GM12878 (cell line): Measurements from ENCODE around the gene ATP5F1B. TPM values are rescaled to one million over a fixed set of nuclear protein-coding genes. Genes with fewer than 3 reads are reported as not detected.

Experiments
- ATAC-seq: fragments of 200-7000 bp; cut with Tn5 transposase; 3 replicates; pipeline ENCODE4 v1.9.1; 2020; ENCODE audit warnings: mild to moderate bottlenecking, moderate library complexity
- BruUV-seq: library from RNA; stranded (reverse); fragments of 400-500 nt; replicated peaks from 2 replicates; lab custom pipeline; 2021; lab: Mats Ljungman, UMichigan
- CTCF ChIA-PET: fragments of 300-600 bp; sonication (Branson Sonifier 250); formaldehyde crosslinking; extraction: SDS; loops from one replicate; lab custom pipeline; 2021; ENCODE audit warnings: inconsistent platforms; lab: Yijun Ruan, JAX
- POLR2A ChIA-PET: fragments of 350-600 bp; formaldehyde crosslinking; extraction: SDS; loops from one replicate; lab custom pipeline; 2021; ENCODE audit warnings: inconsistent platforms; lab: Charles Lee
- RAD21 ChIA-PET: fragments of 300-600 bp; sonication (Branson Sonifier 250); formaldehyde crosslinking; loops from one replicate; lab custom pipeline; 2023; ENCODE audit warnings: antibody characterized with exemption; ENCODE audit not compliant: unreplicated experiment; lab: Charles Lee
- SMC1A ChIA-PET: fragments of 300-600 bp; sonication (Branson Sonifier 250); formaldehyde crosslinking; loops from one replicate; lab custom pipeline; 2023; ENCODE audit not compliant: unreplicated experiment, uncharacterized antibody; lab: Charles Lee
- DNase-seq: peaks from one replicate; pipeline ENCODE4 v3.0.0-alpha.2; 2011; ENCODE audit warnings: low read depth, low spot score
- FAIRE-seq: peaks from 3 replicates; lab custom pipeline; 2011; peaks lifted over from hg19 to GRCh38; lab: Jason Lieb, UNC
- H2AFZ ChIP-seq: 2 replicates; pipeline ENCODE4 v1.6.0; 2011; ENCODE audit warnings: low read depth, low read length, control low read depth; ENCODE audit not compliant: control insufficient read depth
- H3K27ac ChIP-seq: 2 replicates; pipeline ENCODE4 v1.5.1; 2011; ENCODE audit warnings: control low read depth; ENCODE audit not compliant: control insufficient read depth, insufficient read depth
- H3K27me3 ChIP-seq, 2 experiments: replicated peaks in 1 of 2; 2 replicates each; pipeline versions ENCODE4 v1.6.0 to v1.6.1; 2011; ENCODE audit warnings: low read length in 1 of 2; ENCODE audit not compliant: control insufficient read depth in 2 of 2, insufficient read depth in 2 of 2
- H3K36me3 ChIP-seq, 2 experiments: 2 replicates each; pipeline ENCODE4 v1.5.1; 2011; ENCODE audit warnings: low read length in 1 of 2; ENCODE audit not compliant: control insufficient read depth in 2 of 2, insufficient read depth in 2 of 2
- H3K4me1 ChIP-seq: 2 replicates; pipeline ENCODE4 v1.6.1; 2011; ENCODE audit warnings: mild to moderate bottlenecking, low read length, moderate library complexity, mixed read lengths; ENCODE audit not compliant: control insufficient read depth, insufficient read depth
- H3K4me2 ChIP-seq: 2 replicates; pipeline ENCODE4 v1.6.0; 2011; ENCODE audit warnings: control low read depth; ENCODE audit not compliant: control insufficient read depth, insufficient read depth
- H3K4me3 ChIP-seq: fragments of 200-600 bp; sonication (generic); 2 replicates; pipeline ENCODE4 v1.5.1; 2016
- H3K79me2 ChIP-seq: 2 replicates; pipeline ENCODE4 v1.6.0; 2011; ENCODE audit warnings: low read length; ENCODE audit not compliant: control insufficient read depth, insufficient read depth
- H3K9ac ChIP-seq: 2 replicates; pipeline ENCODE4 v1.8.0; 2011; ENCODE audit warnings: low read length, control low read depth, mixed read lengths; ENCODE audit not compliant: control insufficient read depth, insufficient read depth
- H3K9me3 ChIP-seq: replicated peaks from 3 replicates; pipeline ENCODE4 v1.5.1; 2011; ENCODE audit warnings: mild to moderate bottlenecking, low read length; ENCODE audit not compliant: control insufficient read depth, insufficient read depth
- H4K20me1 ChIP-seq: 2 replicates; pipeline ENCODE4 v1.6.0; 2011; ENCODE audit not compliant: control insufficient read depth, insufficient read depth
- BHLHE40 ChIP-seq, 2 experiments: fragments of 450-650 bp in 1 of 2; IDR thresholded peaks; 2 replicates each; pipeline ENCODE4 v1.6.1; 2011 to 2017; ENCODE audit warnings: low read depth in 2 of 2, borderline replicate concordance in 1 of 2, improper control_type of control experiment in 1 of 2, low read length in 1 of 2, mild to moderate bottlenecking in 1 of 2
- EED ChIP-seq: sonication (generic); IDR thresholded peaks from 2 replicates; pipeline ENCODE4 v1.6.1; 2016; ENCODE audit warnings: antibody characterized with exemption, low read depth
- IKZF1 ChIP-seq: fragments of 450-650 bp; conservative IDR thresholded peaks from 2 replicates; pipeline ENCODE4 v1.6.1; 2017; ENCODE audit warnings: antibody characterized with exemption, mild to moderate bottlenecking
- IKZF2 ChIP-seq, 2 experiments: fragments of 450-650 bp; IDR thresholded peaks; 2 replicates each; pipeline ENCODE4 v1.6.1; 2017; ENCODE audit warnings: mild to moderate bottlenecking in 2 of 2, moderate library complexity in 2 of 2
- JUNB ChIP-seq: IDR thresholded peaks from 2 replicates; pipeline ENCODE4 v1.6.1; 2016; ENCODE audit warnings: antibody characterized with exemption, mild to moderate bottlenecking
- KDM1A ChIP-seq: fragments of 200-600 bp; sonication (generic); IDR thresholded peaks from 2 replicates; pipeline ENCODE4 v1.6.1; 2016; ENCODE audit warnings: borderline replicate concordance
- MEF2B ChIP-seq: fragments of 450-650 bp; IDR thresholded peaks from 2 replicates; pipeline ENCODE4 v1.6.1; 2018; ENCODE audit warnings: mild to moderate bottlenecking, moderate library complexity; ENCODE audit not compliant: partially characterized antibody, poor library complexity, severe bottlenecking
- NBN ChIP-seq: fragments of 450-650 bp; IDR thresholded peaks from 2 replicates; pipeline ENCODE4 v1.6.1; 2016
- NR2F1 ChIP-seq: fragments of 450-650 bp; conservative IDR thresholded peaks from 2 replicates; pipeline ENCODE4 v1.6.1; 2017; ENCODE audit warnings: mild to moderate bottlenecking
- RB1 ChIP-seq: fragments of 450-650 bp; formaldehyde crosslinking; IDR thresholded peaks from 2 replicates; pipeline ENCODE4 v1.6.1; 2017; ENCODE audit warnings: mild to moderate bottlenecking, borderline replicate concordance
- SMARCA5 ChIP-seq: fragments of 450-650 bp; IDR thresholded peaks from 2 replicates; pipeline ENCODE4 v1.6.1; 2017; ENCODE audit warnings: mild to moderate bottlenecking
- SMC3 ChIP-seq: IDR thresholded peaks from 2 replicates; pipeline ENCODE4 v1.6.1; 2011; ENCODE audit warnings: low read length, improper control_type of control experiment, borderline replicate concordance
- SP1 ChIP-seq: IDR thresholded peaks from one replicate; pipeline ENCODE4 v1.6.1; 2011; ENCODE audit warnings: low read depth, low read length
- SRF ChIP-seq, 2 experiments: IDR thresholded peaks; 2 replicates each; pipeline ENCODE4 v1.6.1; 2011; ENCODE audit warnings: low read depth in 2 of 2, low read length in 2 of 2, mild to moderate bottlenecking in 1 of 2, moderate library complexity in 1 of 2
- WGBS: methylation state at CpG from one replicate; pipeline ENCODE4 v1.1.6; 2016; ENCODE audit warnings: low lambda C conversion rate; ENCODE audit not compliant: insufficient replicate concordance, insufficient coverage; ENCODE audit errors: missing lambda C conversion rate; 5-methylcytosine and 5-hydroxymethylcytosine counted together
- in situ Hi-C: fragments of 300-500 bp; cut with MboI; formaldehyde crosslinking; loops from 9 replicates; pipeline ENCODE4 v1.14.3; 2018; ENCODE audit warnings: mixed read lengths
- intact Hi-C: fragments of 100-400 bp; cut with micrococcal nuclease; formaldehyde crosslinking; loops from one replicate; pipeline ENCODE4 v1.14.2; 2022; ENCODE audit not compliant: unreplicated experiment
- polyA plus RNA-seq, 11 experiments: library from polyadenylated mRNA; depleted of rRNA in 4 of 11; unstranded in 6 of 11; stranded (reverse) in 5 of 11; fragments of >200 nt; fragmentation: Nextera tagmentation in 4 of 11; fragmentation: Illumina TruSeq in 1 of 11; extraction: Ambion mirVana in 4 of 11; extraction: Trizol in 1 of 11; gene quantifications; 1 replicate in 1 of 11; 2 replicates in 10 of 11; pipeline versions ENCODE4 v1.2.1 to v1.2.3, GENCODE V29; 2011 to 2016; ENCODE audit warnings: inconsistent platforms in 2 of 11, missing spikeins in 2 of 11, low read depth in 1 of 11
- total RNA-seq, 4 experiments: library from RNA; depleted of rRNA in 3 of 4; stranded (reverse); fragments of >200 nt in 3 of 4; fragmentation: Illumina TruSeq in 1 of 4; extraction: Trizol in 1 of 4; gene quantifications; 2 replicates each; pipeline versions ENCODE4 v1.2.1 to v1.2.3, GENCODE V29; 2013 to 2021
- TF ChIP-seq, protein P1 (sequence below): IDR thresholded peaks from 2 replicates; pipeline ENCODE4 v1.6.1; 2012; ENCODE audit warnings: improper control_type of control experiment, low read depth, low read length; ENCODE audit not compliant: insufficient replicate concordance
- TF ChIP-seq, protein P2 (sequence below): IDR thresholded peaks from 2 replicates; pipeline ENCODE4 v1.6.1; 2012; ENCODE audit warnings: low read length, inconsistent platforms

The ATP5F1B gene
- total and polyA plus RNA-seq, 10 of the 15 experiments (the other 5 are each of a cell fraction or from before 2014, with no cell fraction given) = 671 to 1,908 (median 1,031) TPM

GRCh38 chr12:56657416-56658379, 11.9 kb upstream of the ATP5F1B start:
- DNase-seq (no peak), ATAC-seq (peak; percentile 78), FAIRE-seq (no peak)
- Histone ChIP-seq H3K4me2 (peak overlapping the region; percentile 50), H3K79me2 (no peaks in the 10 kb centered on the region), H3K27me3 (no peaks in the 10 kb centered on the region), H3K9me3 (no peaks in the 10 kb centered on the region; the same call in 2 of the 3 replicates), H3K4me3 (no peak overlapping the region), H2AFZ (no peak overlapping the region; the same call in 1 of the 2 replicates), H3K36me3 (no peaks in the 10 kb centered on the region; a peak in 4 of 4 replicates), H3K9ac (peak overlapping the region; percentile 22; the same call in 1 of the 2 replicates), H4K20me1 (no peaks in the 10 kb centered on the region), H3K4me1 (peaks cover 15% of the 10 kb centered on the region), H3K27ac (peak overlapping the region; percentile 69)
- ChIA-PET POLR2A (interaction anchor here (0.5 to 3.1 kb wide), 16 partner anchors 9 to 686 kb away, joined by 3 to 51 read pairs (median 6); partner anchors contain the start of genes ATP5F1B, NACA and PTGES3), CTCF (interaction anchor here (0.6 to 2.1 kb wide), 4 partner anchors 11 to 83 kb away, joined by 4 to 15 read pairs (median 6); no protein-coding TSS in a partner anchor), RAD21 (interaction anchor here (0.9 to 3.5 kb wide), 6 partner anchors 15 to 68 kb away, joined by 3 to 44 read pairs (median 8); partner anchors contain the start of genes NACA and PTGES3), SMC1A (interaction anchor here (0.6 to 4.2 kb wide), 9 partner anchors 11 to 348 kb away, joined by 3 to 22 read pairs (median 8); partner anchors contain the start of gene ATP5F1B)
- WGBS = 50% methylated on average over 7 of the region's 7 CpGs
- in situ Hi-C loops = no loop called here
- no TSS peak for BruUV-seq
- intact Hi-C loops = no loop called here
- 0 out of 2 replicates have a peak, but pooled peaks have one; percentile 27 for TF ChIP-seq SMARCA5
- TF ChIP-seq SP1 = no peak
- TF ChIP-seq JUNB = peak; percentile 62
- no peak for TF ChIP-seq SRF (IDR thresholded peaks at IDR 0.05; ENCODE audit: low read depth in 2 of 2, low read length in 2 of 2)
- 0 out of 2 replicates have a peak, but pooled peaks have one; percentile 18 for TF ChIP-seq NBN
- 0 out of 2 replicates have a peak, but pooled peaks have one; percentile 24 for TF ChIP-seq EED
- peak; percentile 42 to 50; a peak in 1 of 4 replicates for TF ChIP-seq IKZF2 (IDR thresholded peaks at IDR 0.05)
- TF ChIP-seq MEF2B = peak; percentile 15
- TF ChIP-seq IKZF1 = peak; percentile 63
- TF ChIP-seq NR2F1 = peak; percentile 52
- TF ChIP-seq, protein P1, sequence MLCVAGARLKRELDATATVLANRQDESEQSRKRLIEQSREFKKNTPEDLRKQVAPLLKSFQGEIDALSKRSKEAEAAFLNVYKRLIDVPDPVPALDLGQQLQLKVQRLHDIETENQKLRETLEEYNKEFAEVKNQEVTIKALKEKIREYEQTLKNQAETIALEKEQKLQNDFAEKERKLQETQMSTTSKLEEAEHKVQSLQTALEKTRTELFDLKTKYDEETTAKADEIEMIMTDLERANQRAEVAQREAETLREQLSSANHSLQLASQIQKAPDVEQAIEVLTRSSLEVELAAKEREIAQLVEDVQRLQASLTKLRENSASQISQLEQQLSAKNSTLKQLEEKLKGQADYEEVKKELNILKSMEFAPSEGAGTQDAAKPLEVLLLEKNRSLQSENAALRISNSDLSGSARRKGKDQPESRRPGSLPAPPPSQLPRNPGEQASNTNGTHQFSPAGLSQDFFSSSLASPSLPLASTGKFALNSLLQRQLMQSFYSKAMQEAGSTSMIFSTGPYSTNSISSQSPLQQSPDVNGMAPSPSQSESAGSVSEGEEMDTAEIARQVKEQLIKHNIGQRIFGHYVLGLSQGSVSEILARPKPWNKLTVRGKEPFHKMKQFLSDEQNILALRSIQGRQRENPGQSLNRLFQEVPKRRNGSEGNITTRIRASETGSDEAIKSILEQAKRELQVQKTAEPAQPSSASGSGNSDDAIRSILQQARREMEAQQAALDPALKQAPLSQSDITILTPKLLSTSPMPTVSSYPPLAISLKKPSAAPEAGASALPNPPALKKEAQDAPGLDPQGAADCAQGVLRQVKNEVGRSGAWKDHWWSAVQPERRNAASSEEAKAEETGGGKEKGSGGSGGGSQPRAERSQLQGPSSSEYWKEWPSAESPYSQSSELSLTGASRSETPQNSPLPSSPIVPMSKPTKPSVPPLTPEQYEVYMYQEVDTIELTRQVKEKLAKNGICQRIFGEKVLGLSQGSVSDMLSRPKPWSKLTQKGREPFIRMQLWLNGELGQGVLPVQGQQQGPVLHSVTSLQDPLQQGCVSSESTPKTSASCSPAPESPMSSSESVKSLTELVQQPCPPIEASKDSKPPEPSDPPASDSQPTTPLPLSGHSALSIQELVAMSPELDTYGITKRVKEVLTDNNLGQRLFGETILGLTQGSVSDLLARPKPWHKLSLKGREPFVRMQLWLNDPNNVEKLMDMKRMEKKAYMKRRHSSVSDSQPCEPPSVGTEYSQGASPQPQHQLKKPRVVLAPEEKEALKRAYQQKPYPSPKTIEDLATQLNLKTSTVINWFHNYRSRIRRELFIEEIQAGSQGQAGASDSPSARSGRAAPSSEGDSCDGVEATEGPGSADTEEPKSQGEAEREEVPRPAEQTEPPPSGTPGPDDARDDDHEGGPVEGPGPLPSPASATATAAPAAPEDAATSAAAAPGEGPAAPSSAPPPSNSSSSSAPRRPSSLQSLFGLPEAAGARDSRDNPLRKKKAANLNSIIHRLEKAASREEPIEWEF = no peak
- TF ChIP-seq SMC3 = no peak
- no peak for TF ChIP-seq KDM1A
- TF ChIP-seq RB1 = no peak
- TF ChIP-seq, protein P2, sequence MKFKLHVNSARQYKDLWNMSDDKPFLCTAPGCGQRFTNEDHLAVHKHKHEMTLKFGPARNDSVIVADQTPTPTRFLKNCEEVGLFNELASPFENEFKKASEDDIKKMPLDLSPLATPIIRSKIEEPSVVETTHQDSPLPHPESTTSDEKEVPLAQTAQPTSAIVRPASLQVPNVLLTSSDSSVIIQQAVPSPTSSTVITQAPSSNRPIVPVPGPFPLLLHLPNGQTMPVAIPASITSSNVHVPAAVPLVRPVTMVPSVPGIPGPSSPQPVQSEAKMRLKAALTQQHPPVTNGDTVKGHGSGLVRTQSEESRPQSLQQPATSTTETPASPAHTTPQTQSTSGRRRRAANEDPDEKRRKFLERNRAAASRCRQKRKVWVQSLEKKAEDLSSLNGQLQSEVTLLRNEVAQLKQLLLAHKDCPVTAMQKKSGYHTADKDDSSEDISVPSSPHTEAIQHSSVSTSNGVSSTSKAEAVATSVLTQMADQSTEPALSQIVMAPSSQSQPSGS = 0 out of 2 replicates have a peak, but pooled peaks have one; percentile 31
- TF ChIP-seq BHLHE40 (IDR thresholded peaks at IDR 0.05; ENCODE audit: borderline replicate concordance in 1 of 2, low read depth in 2 of 2, low read length in 1 of 2) = no peak
